OCI-LY1 (cell line): ENCODE data around the gene ARHGEF4.

Source experiments
- EZH2 ChIP-seq: fragments of 200-600 bp; sonication (generic), shearing (Covaris generic); IDR thresholded peaks from 2 replicates; pipeline ENCODE4 v1.8.0; 2017; ENCODE audit warnings: borderline replicate concordance, mixed run types, mild to moderate bottlenecking, antibody characterized with exemption, low read length, moderate library complexity, mixed read lengths
- TF ChIP-seq, protein P1 (sequence below): fragments of 200-600 bp; sonication (generic), shearing (Covaris generic); IDR thresholded peaks from 2 replicates; pipeline ENCODE4 v1.5.1; 2017; ENCODE audit warnings: mild to moderate bottlenecking, antibody characterized with exemption, low read length, moderate library complexity, mixed read lengths

DNA sequence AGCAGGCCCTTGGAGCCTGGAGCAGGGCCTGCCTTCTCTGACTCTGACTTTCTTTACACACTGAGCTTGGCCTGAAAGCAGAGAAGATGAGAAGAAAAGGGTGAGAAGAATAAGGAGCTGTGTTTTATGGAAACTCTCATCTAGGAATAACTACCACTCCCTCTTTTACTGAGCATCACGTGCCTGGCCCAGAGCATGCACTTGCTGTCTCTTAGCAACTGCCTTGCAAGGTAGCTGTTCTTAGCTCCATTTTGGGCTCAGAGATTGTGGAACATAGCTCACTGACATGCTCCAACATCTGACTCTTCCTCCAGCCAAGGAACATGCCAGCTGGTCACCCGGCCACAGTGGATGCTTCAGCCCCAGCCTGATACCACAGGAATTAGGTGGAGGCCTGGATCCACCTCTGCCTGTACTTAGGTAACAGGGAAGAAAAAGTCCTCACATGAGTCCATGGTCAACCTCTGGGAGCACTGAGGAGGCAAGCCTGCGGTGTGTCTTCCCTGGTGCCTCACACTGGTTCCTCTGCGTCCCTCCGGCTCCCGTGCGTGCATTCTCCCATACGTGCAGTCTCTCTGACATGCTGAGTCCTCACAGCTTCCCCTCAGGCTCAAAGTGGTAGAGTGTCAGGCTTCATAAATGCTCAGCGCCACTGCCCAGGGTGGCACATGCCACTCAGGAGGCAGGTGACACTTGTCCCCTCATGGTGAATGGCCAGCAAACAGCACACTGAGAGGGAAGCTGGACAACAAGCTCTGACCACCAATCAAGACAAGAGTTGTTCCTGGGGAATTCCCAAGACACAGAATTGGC is 45.7 kb upstream of the ARHGEF4 start:
- no peak for TF ChIP-seq EZH2
- TF ChIP-seq, protein P1, sequence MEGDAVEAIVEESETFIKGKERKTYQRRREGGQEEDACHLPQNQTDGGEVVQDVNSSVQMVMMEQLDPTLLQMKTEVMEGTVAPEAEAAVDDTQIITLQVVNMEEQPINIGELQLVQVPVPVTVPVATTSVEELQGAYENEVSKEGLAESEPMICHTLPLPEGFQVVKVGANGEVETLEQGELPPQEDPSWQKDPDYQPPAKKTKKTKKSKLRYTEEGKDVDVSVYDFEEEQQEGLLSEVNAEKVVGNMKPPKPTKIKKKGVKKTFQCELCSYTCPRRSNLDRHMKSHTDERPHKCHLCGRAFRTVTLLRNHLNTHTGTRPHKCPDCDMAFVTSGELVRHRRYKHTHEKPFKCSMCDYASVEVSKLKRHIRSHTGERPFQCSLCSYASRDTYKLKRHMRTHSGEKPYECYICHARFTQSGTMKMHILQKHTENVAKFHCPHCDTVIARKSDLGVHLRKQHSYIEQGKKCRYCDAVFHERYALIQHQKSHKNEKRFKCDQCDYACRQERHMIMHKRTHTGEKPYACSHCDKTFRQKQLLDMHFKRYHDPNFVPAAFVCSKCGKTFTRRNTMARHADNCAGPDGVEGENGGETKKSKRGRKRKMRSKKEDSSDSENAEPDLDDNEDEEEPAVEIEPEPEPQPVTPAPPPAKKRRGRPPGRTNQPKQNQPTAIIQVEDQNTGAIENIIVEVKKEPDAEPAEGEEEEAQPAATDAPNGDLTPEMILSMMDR: no peak
